Measurements from ENCODE around the gene FILIP1L. TPM values are rescaled to one million over a fixed set of nuclear protein-coding genes. Genes with fewer than 3 reads are reported as not detected.

The FILIP1L gene
- total RNA-seq, 4 donors from 2014 or later: 31.3 to 64.0 (median 46.5) TPM

DNA sequence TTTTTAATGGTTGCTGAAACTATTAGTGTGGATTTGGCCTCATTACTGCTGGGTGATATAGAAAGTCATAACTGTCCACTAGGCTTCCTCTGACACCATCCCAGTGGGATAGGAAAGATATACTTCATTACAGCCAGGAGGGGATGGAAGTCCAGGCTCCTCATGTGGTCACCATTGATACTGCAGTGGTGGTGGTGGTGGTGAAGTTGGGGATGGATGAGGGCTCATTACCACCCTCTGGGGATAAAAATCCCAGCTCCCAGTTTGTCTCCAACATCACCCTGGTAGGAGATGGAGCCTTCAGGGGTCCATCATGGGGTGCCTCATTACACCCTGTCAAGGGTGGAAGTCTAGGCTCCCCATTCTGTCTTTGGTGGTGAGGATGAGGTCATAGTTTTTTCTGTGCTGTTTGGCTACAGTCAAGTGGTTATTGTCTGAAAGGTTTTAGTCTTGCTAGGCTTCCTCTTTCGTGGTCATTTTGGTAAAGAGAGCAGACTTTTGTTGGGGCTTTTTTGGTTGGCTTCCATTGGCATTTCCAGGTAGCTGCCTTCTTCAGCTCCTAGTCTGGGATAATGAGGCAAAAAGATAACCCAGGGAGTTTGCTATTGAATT, 30.1 kb upstream of the FILIP1L start:
- TF ChIP-seq, protein P1, sequence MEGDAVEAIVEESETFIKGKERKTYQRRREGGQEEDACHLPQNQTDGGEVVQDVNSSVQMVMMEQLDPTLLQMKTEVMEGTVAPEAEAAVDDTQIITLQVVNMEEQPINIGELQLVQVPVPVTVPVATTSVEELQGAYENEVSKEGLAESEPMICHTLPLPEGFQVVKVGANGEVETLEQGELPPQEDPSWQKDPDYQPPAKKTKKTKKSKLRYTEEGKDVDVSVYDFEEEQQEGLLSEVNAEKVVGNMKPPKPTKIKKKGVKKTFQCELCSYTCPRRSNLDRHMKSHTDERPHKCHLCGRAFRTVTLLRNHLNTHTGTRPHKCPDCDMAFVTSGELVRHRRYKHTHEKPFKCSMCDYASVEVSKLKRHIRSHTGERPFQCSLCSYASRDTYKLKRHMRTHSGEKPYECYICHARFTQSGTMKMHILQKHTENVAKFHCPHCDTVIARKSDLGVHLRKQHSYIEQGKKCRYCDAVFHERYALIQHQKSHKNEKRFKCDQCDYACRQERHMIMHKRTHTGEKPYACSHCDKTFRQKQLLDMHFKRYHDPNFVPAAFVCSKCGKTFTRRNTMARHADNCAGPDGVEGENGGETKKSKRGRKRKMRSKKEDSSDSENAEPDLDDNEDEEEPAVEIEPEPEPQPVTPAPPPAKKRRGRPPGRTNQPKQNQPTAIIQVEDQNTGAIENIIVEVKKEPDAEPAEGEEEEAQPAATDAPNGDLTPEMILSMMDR (IDR thresholded peaks at IDR 0.05): no peak
- DNase-seq (ENCODE audit: low spot score) (no peak), ATAC-seq (ENCODE audit: low FRiP score) (no peak)

DNA sequence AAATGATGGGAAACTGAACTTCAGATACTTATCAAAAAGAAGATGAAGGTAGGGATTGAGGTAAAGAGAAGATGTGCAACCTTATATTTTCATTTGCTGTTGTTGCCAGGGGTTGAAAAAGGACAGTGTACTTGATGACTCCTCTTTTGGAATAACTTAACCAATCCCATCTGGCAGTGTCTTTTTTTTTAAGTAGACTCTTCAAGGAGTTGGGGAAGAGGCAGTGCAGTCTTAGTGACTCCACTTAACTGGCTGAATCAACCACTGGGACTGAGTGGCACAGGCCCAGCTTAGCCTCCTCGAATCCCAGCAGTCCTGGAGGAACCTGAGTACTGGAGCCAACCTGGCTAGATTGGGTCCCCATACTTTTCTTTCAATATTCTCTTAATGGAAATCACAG, 27.3 kb upstream of the FILIP1L start:
- TF ChIP-seq, protein P1 (IDR thresholded peaks at IDR 0.05): no peak
- ATAC-seq (ENCODE audit: low FRiP score): no peak
- no peak for DNase-seq (ENCODE audit: low spot score)

DNA sequence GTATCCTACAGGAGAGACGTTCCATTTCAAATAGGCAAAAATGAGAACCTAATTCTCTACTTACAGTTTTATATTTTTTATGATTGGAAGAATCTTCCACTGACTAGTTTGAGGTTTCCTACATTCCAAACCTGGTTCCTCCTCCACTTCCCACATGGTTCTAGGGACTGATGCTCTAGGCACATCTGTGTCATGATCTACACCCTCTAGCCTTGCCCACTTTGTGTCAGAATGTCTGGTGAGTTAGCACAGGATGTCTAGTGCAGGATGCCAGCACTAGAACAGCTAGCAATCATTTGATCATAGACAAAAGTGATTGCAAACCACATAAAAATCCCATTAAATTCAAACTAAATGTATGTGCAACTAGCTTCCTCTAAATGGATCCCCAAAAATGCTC, 26.7 kb upstream of the FILIP1L start:
- TF ChIP-seq, protein P1 (IDR thresholded peaks at IDR 0.05): no peak
- ATAC-seq (ENCODE audit: low FRiP score): no peak

DNA sequence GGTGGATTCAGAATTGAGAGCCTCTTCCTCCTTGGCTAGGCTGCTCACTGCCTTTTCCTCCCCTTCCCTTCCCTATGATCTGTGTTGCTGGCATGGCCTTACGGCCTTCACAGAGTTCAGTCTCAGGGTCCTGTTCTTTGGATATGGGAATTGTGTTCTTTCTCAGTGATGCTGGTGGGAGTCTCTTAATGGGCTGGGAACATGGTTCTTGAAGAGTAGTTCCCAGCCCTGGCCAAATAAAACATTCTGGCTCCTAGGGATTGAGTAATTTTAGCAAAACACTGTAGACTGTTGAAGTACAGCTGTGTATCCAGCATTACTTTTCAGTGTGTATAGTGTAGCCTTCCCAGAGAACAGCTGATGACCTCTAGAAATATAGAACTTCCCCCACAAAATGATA, 22.6 kb upstream of the FILIP1L start:
- DNase-seq (ENCODE audit: low spot score): no peak
- no peak for ATAC-seq (ENCODE audit: low FRiP score)
- TF ChIP-seq, protein P1 (IDR thresholded peaks at IDR 0.05): no peak

More for the DNA sequence above, 26.7 kb upstream of the FILIP1L start:
- DNase-seq (ENCODE audit: low spot score): no peak

DNA sequence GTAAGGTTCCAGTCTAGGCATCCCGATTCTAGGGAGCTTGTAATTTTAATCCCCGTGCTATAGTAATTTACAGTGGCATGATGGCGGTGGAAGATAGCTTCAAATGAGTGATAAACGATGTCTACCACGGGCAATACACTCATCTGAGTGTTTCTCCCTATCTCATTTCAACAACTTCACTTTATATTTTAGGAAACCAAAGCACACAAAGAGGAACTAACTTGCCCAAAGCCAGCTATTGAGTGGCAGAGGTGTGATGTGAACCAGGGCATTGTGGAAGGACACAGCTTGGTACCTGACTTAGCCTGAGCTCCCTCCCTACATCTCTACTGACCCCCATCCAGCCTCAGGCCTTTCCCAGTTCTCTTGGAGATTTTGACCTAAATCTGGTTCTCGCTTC, 16.9 kb upstream of the FILIP1L start:
- no peak for ATAC-seq (ENCODE audit: low FRiP score)
- no peak for DNase-seq (ENCODE audit: low spot score)
- TF ChIP-seq, protein P1 (IDR thresholded peaks at IDR 0.05): no peak

DNA sequence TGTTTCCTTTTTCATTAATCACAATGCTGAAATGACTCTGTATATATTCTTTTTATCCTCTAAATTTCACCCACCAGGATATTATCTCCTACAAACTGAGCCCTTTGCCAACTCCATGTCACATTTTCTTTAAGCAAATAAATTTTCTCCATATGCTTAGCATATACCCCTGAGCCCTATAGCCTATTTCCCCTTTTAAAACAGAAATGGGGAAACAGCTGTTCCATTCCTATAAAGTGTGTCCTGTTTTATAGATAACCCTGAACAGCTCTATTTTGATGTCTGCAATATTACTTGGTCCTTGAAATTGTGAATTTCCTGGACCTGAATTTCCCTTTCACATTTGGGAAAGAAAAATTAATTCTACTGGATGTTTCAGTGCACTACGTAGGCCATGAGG, 15.6 kb upstream of the FILIP1L start:
- DNase-seq (ENCODE audit: low spot score): no peak
- TF ChIP-seq, protein P1 (IDR thresholded peaks at IDR 0.05): no peak
- ATAC-seq (ENCODE audit: low FRiP score): no peak

DNA sequence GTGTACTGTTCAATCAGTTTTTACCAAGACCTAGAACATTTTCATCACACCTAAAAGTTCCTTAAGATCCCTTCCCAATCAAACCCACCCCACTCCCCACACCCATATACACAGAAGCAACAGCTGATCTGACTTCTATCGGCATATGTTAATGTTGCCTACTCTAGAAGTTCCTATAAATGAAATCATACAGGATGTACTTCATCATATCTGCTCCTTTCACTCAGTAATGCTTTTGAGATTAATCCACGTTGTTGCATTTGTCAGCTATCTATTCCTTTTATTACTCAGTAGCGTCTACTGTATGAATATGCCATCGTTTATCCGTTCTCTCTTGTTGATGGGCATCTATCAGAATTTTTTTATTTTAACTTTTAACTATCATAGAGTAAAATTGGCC, 14.3 kb upstream of the FILIP1L start:
- ATAC-seq (ENCODE audit: low FRiP score): no peak
- TF ChIP-seq, protein P1 (IDR thresholded peaks at IDR 0.05): no peak

More for the DNA sequence above, 14.3 kb upstream of the FILIP1L start:
- DNase-seq (ENCODE audit: low spot score): no peak

Data from omental fat pad (tissue), 4 donors.